ENCODE results near the gene GALNTL6. TPM values are rescaled to one million over a fixed set of nuclear protein-coding genes. Genes with fewer than 3 reads are reported as not detected.

GALNTL6 gene
- total RNA-seq, 1 experiment from 2014 or later, result not detected

GRCh38 chr4:173002830-173003561 is 1189.8 kb downstream of the GALNTL6 start:
- H3K9me3 ChIP-seq (ENCODE audit: control insufficient read depth, low read depth, low read length), result no peaks in the 10 kb centered on the region
- Mint-ChIP-seq H3K27me3 (ENCODE audit: low read depth) (no peaks in the 10 kb centered on the region), H3K36me3 (ENCODE audit: insufficient read depth in 1 of 3, low read depth in 3 of 3) (no peaks in the 10 kb centered on the region), H3K27ac (no peak overlapping the region), H3K9me3 (no peaks in the 10 kb centered on the region), H3K4me3 (no peak overlapping the region), H3K4me1 (peaks cover 5 to 6% of the 10 kb centered on the region in 2 experiments)
- no peaks in the 10 kb centered on the region for H3K79me2 ChIP-seq (ENCODE audit: insufficient read depth, low read length)
- H3K18ac ChIP-seq (ENCODE audit: insufficient read length, low read depth, low read length), result no peak overlapping the region
- H3K4ac ChIP-seq (ENCODE audit: low read depth, low read length), result no peak overlapping the region
- H3K4me1 ChIP-seq (ENCODE audit: insufficient read depth, low read length), result no peaks in the 10 kb centered on the region; the same call in 1 of the 2 replicates
- H3T11ph ChIP-seq (ENCODE audit: low read length), result no peak overlapping the region
- no peak overlapping the region for H2BK120ac ChIP-seq (ENCODE audit: low read depth, low read length, poor library complexity, severe bottlenecking)
- H3K14ac ChIP-seq (ENCODE audit: insufficient read depth, low read length), result no peak overlapping the region
- DNase-seq, result no peak
- no peak overlapping the region for H2AFZ ChIP-seq (ENCODE audit: low read length)
- H2BK12ac ChIP-seq (ENCODE audit: insufficient read length, low read depth, low read length), result no peak overlapping the region
- H2AK5ac ChIP-seq (ENCODE audit: insufficient read length, low read length), result no peak overlapping the region
- H4K91ac ChIP-seq (ENCODE audit: insufficient read length, low read depth, low read length), result no peak overlapping the region
- H3K27me3 ChIP-seq (ENCODE audit: insufficient read depth, low read length), result no peaks in the 10 kb centered on the region
- no peak overlapping the region for H3K9ac ChIP-seq (ENCODE audit: extremely low read depth, insufficient read length, low read length)
- no peaks in the 10 kb centered on the region for H3K23me2 ChIP-seq (ENCODE audit: insufficient read length, low read depth, low read length, poor library complexity, severe bottlenecking)
- no peak overlapping the region for H2BK5ac ChIP-seq (ENCODE audit: insufficient read length, low read length)
- no peak overlapping the region for H2BK15ac ChIP-seq (ENCODE audit: low read depth, low read length)
- H3K79me1 ChIP-seq (ENCODE audit: insufficient read depth, low read depth, low read length, poor library complexity, severe bottlenecking), result no peaks in the 10 kb centered on the region
- H3K27ac ChIP-seq (ENCODE audit: insufficient read length, low read depth, low read length), result no peak overlapping the region
- H4K8ac ChIP-seq (replicated peaks; ENCODE audit: insufficient read length, low read depth, low read length), result no peak overlapping the region
- no peak for TF ChIP-seq CTCF (conservative IDR thresholded peaks at IDR 0.05)
- H3K4me2 ChIP-seq (ENCODE audit: insufficient read depth, insufficient read length, low read length), result no peak overlapping the region
- H3K56ac ChIP-seq (ENCODE audit: insufficient read length, low read depth, low read length), result no peak overlapping the region
- H3K23ac ChIP-seq (ENCODE audit: insufficient read length, low read depth, low read length), result no peak overlapping the region
- no peak overlapping the region for H4K5ac ChIP-seq (ENCODE audit: insufficient read length, low read depth, low read length)
- no peaks in the 10 kb centered on the region for H4K20me1 ChIP-seq (ENCODE audit: control insufficient read depth, insufficient read depth, insufficient read length)
- no CpG with 5 or more reads among the region's 6 CpGs for WGBS (ENCODE audit: extremely low coverage, insufficient read length, low lambda C conversion rate)
- no peak overlapping the region for H2BK20ac ChIP-seq (ENCODE audit: low read depth, low read length, poor library complexity, severe bottlenecking)
